Measurements from ENCODE around the gene DNMT3L.

The DNMT3L gene

DNA sequence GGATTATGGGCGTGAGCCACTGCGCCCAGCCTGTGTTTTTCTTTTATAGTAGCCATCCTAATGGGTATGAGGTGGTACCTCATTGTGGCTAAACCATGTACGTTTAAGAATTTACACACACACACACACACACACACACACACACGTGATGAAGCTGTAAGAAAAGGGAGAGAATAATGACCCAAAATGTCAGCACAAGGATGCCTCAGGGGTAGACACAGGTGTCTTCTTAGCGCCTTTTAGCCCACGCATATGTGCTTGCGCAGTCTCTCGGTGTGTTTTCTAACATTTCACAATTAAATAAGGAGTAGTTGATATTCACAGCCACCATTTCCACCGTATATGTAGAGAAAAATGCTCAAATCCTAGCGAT lies 37.4 kb upstream of the DNMT3L start:
- no peaks in the 10 kb centered on the region for H3K27me3 Mint-ChIP-seq (ENCODE audit: low read depth)
- H3K4me1 Mint-ChIP-seq (ENCODE audit: low read depth) = peaks cover 42% of the 10 kb centered on the region
- no peak for DNase-seq (ENCODE audit: low spot score)
- H3K27ac Mint-ChIP-seq = peak overlapping the region; percentile 92
- H3K4me3 Mint-ChIP-seq = peak overlapping the region; percentile 91
- peaks cover 9% of the 10 kb centered on the region for H3K36me3 Mint-ChIP-seq (ENCODE audit: low read depth)
- H3K9me3 Mint-ChIP-seq = no peaks in the 10 kb centered on the region

DNA sequence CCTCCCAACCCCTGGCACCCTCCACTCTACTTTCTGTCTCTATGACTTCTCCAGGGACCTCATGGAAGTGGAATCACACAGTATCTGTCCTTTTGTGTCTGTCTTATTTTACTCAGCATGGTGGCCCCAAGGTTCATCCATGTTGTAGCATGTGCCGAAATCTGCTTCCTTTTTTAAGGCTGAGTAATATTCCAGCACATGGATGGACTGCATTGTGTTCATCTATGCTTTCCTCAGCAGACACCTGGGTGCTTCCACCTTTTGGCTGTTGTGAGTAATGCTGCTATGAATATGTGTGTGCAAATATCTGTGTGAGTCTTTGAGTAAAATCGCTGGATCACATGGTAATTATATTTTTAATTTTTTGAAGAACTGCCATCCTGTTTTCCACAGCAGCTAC lies 36.6 kb upstream of the DNMT3L start:
- H3K4me1 Mint-ChIP-seq (ENCODE audit: low read depth) = peaks cover 37% of the 10 kb centered on the region
- DNase-seq (ENCODE audit: low spot score) = no peak
- H3K27me3 Mint-ChIP-seq (ENCODE audit: low read depth) = no peaks in the 10 kb centered on the region

DNA sequence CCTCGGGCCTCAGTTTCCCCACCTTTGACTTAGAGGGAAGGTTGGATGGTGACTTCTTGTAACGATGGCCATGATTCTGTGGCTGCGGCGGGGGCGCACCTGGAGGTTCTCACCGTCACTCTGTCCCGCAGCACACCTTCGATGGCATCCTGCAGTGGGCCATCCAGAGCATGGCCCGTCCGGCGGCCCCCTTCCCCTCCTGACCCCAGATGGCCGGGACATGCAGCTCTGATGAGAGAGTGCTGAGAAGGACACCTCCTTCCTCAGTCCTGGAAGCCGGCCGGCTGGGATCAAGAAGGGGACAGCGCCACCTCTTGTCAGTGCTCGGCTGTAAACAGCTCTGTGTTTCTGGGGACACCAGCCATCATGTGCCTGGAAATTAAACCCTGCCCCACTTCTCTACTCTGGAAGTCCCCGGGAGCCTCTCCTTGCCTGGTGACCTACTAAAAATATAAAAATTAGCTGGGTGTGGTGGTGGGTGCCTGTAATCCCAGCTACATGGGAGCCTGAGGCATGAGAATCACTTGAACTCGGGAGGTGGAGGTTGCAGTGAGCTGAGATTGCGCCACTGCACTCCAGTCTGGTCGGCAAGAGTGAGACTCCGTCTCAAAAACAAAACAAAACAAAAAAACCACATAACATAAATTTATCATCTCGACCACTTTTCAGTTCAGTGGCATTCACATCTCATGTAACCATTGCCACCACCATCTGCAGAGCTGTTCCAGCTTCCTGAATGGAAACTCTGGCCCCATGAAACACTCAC lies 36.0 kb upstream of the DNMT3L start:
- peak; percentile 68 for DNase-seq (ENCODE audit: low spot score)
- H3K27ac Mint-ChIP-seq = peak overlapping the region; percentile 68

More for the DNA sequence above, 36.6 kb upstream of the DNMT3L start:
- H3K36me3 Mint-ChIP-seq (ENCODE audit: low read depth) = peaks cover 6% of the 10 kb centered on the region
- peak overlapping the region; percentile 68 for H3K27ac Mint-ChIP-seq
- H3K4me3 Mint-ChIP-seq = peak overlapping the region; percentile 51
- no peaks in the 10 kb centered on the region for H3K9me3 Mint-ChIP-seq

DNA sequence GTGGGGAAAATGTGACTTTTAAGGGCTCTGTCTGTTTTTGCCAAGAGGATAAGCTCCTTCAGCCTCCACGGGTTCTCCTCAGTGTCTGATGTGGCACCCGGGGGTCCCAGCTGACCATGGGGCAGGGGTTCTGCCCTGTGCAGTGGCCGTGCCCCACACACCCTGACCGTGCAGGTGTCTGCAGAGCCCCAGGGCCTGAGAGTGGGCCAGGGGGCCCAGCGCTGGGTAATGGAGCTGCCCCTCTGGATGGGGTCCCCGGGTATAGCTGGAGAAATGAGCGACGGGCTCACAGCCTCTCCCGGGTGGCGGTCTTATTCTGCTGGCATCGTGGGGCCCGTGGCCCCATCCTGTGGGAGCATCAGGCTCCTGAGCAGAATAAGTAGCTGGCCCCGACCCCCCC lies 35.2 kb upstream of the DNMT3L start:
- H3K4me1 Mint-ChIP-seq (ENCODE audit: low read depth) = peaks cover 30% of the 10 kb centered on the region
- no peaks in the 10 kb centered on the region for H3K27me3 Mint-ChIP-seq (ENCODE audit: low read depth)
- peaks cover 6% of the 10 kb centered on the region for H3K36me3 Mint-ChIP-seq (ENCODE audit: low read depth)
- no peak overlapping the region for H3K4me3 Mint-ChIP-seq
- no peaks in the 10 kb centered on the region for H3K9me3 Mint-ChIP-seq
- no peak for DNase-seq (ENCODE audit: low spot score)
- H3K27ac Mint-ChIP-seq = no peak overlapping the region

More for the DNA sequence above, 36.0 kb upstream of the DNMT3L start:
- H3K36me3 Mint-ChIP-seq (ENCODE audit: low read depth) = peaks cover 6% of the 10 kb centered on the region
- H3K4me3 Mint-ChIP-seq = peak overlapping the region; percentile 51
- H3K27me3 Mint-ChIP-seq (ENCODE audit: low read depth) = no peaks in the 10 kb centered on the region
- peaks cover 36% of the 10 kb centered on the region for H3K4me1 Mint-ChIP-seq (ENCODE audit: low read depth)
- H3K9me3 Mint-ChIP-seq = no peaks in the 10 kb centered on the region

DNA sequence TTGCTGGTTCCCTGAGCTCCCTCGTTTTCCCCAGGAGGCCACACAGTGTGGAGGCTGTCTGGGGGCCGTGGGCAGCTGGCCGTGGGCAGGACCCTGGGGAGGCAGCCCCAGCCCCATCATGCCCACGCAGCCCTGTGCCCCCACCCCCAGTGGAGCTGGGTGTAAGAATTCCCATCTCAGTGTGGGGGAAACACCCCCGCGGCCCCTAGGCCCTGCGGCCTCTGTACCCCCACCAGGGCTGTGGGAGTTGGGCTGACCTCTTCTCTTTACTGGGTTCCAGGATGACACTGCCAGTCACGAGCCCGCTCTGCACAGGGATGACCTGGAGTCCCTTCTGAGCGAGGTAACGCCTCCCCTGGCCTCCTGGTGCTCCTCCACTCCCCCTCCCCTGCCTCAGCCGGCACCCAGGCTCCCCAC lies 34.4 kb upstream of the DNMT3L start:
- H3K4me3 Mint-ChIP-seq = no peak overlapping the region
- no peak for DNase-seq (ENCODE audit: low spot score)
- peaks cover 27% of the 10 kb centered on the region for H3K4me1 Mint-ChIP-seq (ENCODE audit: low read depth)
- no peaks in the 10 kb centered on the region for H3K9me3 Mint-ChIP-seq
- H3K27ac Mint-ChIP-seq = no peak overlapping the region
- H3K36me3 Mint-ChIP-seq (ENCODE audit: low read depth) = peaks cover 4% of the 10 kb centered on the region
- H3K27me3 Mint-ChIP-seq (ENCODE audit: low read depth) = no peaks in the 10 kb centered on the region

DNA sequence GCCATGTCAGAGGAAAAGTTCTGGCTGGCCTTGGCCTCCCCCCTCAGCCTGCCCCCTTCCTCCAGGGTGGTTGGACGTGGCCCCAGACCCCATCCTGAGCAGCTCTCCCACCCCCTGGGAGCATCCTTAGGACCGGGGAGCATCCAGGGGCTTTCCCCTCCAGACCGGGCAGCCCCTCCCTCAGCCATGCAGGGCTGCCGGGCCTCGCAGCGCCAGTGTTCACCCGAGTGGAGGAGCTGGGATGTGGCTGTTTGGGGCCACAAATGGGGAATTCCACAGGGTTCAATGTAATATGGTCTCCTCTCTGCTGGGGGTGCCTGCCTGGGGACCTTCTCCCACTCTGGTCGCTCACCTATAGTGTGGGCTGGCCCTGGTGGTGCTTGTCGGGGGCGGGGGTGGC lies 33.9 kb upstream of the DNMT3L start:
- Mint-ChIP-seq H3K27ac (peak overlapping the region; percentile 36), H3K9me3 (no peaks in the 10 kb centered on the region), H3K4me1 (ENCODE audit: low read depth) (peaks cover 28% of the 10 kb centered on the region), H3K27me3 (ENCODE audit: low read depth) (no peaks in the 10 kb centered on the region), H3K36me3 (ENCODE audit: low read depth) (peaks cover 2% of the 10 kb centered on the region), H3K4me3 (no peak overlapping the region)
- no peak for DNase-seq (ENCODE audit: low spot score)

DNA sequence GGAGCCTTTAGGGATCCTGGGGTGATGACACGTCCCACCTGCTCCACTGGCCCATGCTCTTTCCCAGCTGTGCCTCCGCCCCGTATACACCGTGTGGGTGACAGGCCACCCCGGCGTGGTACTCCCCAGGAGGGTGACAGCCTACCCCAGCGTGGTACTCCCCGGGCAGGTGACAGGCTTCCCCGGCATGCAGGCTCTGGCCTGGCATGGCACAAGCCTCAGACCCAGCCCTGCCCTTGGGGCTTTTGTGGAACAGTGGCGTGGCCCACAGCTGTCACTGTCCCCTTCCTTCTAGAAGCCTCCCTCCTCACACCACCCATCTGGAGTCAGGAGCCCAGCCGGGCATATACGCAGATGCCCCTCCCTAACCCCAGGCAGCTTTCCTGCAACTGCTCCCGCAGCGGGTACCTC lies 33.5 kb upstream of the DNMT3L start:
- peaks cover 29% of the 10 kb centered on the region for H3K4me1 Mint-ChIP-seq (ENCODE audit: low read depth)
- DNase-seq (ENCODE audit: low spot score) = no peak
- peak overlapping the region; percentile 36 for H3K27ac Mint-ChIP-seq
- H3K27me3 Mint-ChIP-seq (ENCODE audit: low read depth) = no peaks in the 10 kb centered on the region
- peaks cover 2% of the 10 kb centered on the region for H3K36me3 Mint-ChIP-seq (ENCODE audit: low read depth)
- no peaks in the 10 kb centered on the region for H3K9me3 Mint-ChIP-seq
- peak overlapping the region; percentile 32 for H3K4me3 Mint-ChIP-seq

DNA sequence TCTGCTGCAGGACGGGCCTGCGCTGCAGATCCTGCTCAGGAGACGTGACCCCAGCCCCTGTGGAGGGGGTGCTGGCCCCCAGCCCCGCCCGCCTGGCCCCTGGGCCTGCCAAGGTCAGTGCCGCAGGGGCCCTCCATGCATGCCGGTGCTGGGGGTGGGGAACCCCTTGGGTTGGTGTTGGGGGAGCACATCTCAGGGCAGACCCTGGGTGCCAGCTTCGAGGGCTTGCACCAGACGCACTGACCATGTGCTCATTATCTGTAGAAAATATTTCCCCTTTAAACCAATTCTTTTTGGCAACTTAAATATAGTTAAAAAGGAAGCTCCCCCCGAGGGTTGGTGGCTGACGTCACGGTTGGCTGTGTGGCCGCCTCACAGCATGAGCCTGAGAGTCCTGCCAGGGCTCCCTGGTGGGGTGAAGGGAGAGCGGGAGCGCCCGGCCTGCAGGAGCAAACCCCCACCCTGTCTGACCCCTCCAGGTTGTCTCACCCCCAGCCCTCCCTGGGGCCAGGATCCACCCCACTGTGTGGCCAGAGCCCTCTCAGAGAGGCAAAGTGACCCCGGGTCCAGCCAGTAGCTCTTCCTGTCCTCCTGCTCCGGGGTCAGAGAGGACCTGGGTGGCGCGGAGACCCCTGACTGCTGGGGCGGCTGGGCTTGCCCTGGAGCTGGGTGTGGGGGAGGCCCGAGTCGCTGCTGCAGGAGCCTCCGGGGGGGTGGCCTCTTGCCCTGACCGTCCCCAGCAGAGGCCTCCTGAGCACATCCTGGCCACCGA lies 32.9 kb upstream of the DNMT3L start:
- Mint-ChIP-seq H3K4me1 (ENCODE audit: low read depth) (peaks cover 29% of the 10 kb centered on the region), H3K27me3 (ENCODE audit: low read depth) (no peaks in the 10 kb centered on the region), H3K4me3 (no peak overlapping the region), H3K9me3 (no peaks in the 10 kb centered on the region), H3K36me3 (ENCODE audit: low read depth) (peaks cover 2% of the 10 kb centered on the region), H3K27ac (no peak overlapping the region)
- no peak for DNase-seq (ENCODE audit: low spot score)

DNA sequence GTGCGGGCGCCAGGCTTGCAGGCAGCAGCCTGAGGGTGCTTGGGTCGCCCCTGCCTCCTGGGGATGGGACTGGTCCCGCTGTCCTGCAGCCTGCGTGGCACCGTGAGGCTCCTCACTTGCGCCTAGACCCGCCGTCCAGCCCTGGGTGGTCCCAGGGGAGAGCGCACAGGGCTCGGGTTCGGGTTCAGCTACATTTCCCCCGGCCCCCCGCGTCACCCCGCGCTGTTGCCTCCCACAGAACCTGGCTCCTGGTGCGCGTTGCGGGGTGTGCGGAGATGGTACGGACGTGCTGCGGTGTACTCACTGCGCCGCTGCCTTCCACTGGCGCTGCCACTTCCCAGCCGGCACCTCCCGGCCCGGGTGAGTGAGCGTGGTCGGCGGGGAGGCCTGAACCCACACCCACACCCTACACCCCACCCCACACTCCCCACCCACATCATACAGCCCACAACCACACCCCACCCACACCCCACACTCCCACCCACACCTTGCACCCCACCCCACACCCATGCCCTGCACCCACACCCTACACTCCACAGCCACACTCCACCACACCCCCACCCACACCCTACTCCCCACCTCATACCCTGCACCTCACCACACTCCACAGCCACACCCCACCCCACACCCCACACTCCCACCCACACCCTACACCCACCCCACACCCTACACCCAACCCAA lies 32.0 kb upstream of the DNMT3L start:
- Mint-ChIP-seq H3K27me3 (ENCODE audit: low read depth) (no peaks in the 10 kb centered on the region), H3K27ac (no peak overlapping the region), H3K4me3 (peak overlapping the region; percentile 60), H3K9me3 (no peaks in the 10 kb centered on the region), H3K36me3 (ENCODE audit: low read depth) (peaks cover 2% of the 10 kb centered on the region), H3K4me1 (ENCODE audit: low read depth) (peaks cover 23% of the 10 kb centered on the region)
- no peak for DNase-seq (ENCODE audit: low spot score)

DNA sequence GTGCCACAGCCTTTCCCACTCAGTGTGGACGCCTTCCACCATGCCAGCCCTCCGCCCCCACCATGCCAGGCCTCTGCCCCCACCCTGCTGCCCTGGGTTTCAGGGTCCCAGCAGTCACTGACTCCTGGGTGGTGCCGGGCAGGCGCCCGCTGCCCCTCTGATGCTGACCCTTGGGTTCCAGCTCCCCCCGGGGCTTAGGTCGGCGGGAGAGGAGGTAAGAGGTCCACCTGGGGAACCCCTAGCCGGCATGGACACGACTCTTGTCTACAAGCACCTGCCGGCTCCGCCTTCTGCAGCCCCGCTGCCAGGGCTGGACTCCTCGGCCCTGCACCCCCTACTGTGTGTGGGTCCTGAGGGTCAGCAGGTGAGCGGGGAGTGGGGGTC lies 31.1 kb upstream of the DNMT3L start:
- DNase-seq (ENCODE audit: low spot score) = no peak
- Mint-ChIP-seq H3K27ac (no peak overlapping the region), H3K9me3 (no peaks in the 10 kb centered on the region), H3K27me3 (ENCODE audit: low read depth) (no peaks in the 10 kb centered on the region), H3K4me3 (no peak overlapping the region), H3K36me3 (ENCODE audit: low read depth) (no peaks in the 10 kb centered on the region), H3K4me1 (ENCODE audit: low read depth) (peaks cover 15% of the 10 kb centered on the region)

DNA sequence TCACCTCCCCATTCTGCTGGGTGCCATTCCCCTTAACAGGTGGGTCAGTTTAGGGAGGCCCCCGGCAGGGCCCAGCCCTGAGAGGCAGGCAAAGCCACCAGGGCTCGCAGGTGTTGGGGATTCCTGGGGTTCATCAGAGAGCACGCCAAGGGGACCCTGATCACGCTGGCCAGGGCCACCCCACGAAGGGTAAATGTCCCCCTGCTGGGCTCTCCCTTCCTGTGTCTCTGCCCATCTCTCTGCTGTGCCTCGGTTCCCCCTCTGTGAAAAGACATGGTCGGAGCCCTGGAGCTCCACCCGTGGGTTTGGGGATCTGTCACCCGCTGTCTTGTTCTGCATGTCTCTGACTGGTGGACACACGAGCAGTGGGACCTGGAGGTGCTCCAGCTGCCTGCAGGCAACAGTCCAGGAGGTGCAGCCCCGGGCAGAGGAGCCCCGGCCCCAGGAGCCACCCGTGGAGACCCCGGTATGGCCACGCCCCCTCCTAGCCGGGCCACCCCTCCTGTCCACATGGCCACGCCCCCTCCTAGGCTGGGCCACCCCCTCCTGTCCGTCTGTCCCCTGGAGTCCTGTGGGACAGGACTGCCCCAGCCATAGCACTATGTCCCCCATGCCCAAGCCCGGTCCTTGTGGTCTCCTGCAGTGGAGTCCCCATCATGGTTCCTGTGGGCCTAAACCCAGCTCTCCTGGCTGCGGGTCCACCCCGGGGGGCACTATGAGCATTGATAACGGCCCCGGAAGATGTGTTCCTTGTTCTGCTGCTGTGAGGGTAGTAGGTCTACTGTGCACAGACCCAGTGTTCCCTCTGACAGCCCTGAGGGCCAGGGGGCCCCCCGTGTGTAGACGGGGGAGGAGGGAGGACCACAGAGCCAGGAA lies 30.5 kb upstream of the DNMT3L start:
- DNase-seq (ENCODE audit: low spot score) = no peak
- peak overlapping the region; percentile 73 for H3K4me3 Mint-ChIP-seq
- no peaks in the 10 kb centered on the region for H3K36me3 Mint-ChIP-seq (ENCODE audit: low read depth)
- H3K4me1 Mint-ChIP-seq (ENCODE audit: low read depth) = peaks cover 11% of the 10 kb centered on the region
- H3K27ac Mint-ChIP-seq = no peak overlapping the region
- no peaks in the 10 kb centered on the region for H3K9me3 Mint-ChIP-seq
- H3K27me3 Mint-ChIP-seq (ENCODE audit: low read depth) = no peaks in the 10 kb centered on the region

DNA sequence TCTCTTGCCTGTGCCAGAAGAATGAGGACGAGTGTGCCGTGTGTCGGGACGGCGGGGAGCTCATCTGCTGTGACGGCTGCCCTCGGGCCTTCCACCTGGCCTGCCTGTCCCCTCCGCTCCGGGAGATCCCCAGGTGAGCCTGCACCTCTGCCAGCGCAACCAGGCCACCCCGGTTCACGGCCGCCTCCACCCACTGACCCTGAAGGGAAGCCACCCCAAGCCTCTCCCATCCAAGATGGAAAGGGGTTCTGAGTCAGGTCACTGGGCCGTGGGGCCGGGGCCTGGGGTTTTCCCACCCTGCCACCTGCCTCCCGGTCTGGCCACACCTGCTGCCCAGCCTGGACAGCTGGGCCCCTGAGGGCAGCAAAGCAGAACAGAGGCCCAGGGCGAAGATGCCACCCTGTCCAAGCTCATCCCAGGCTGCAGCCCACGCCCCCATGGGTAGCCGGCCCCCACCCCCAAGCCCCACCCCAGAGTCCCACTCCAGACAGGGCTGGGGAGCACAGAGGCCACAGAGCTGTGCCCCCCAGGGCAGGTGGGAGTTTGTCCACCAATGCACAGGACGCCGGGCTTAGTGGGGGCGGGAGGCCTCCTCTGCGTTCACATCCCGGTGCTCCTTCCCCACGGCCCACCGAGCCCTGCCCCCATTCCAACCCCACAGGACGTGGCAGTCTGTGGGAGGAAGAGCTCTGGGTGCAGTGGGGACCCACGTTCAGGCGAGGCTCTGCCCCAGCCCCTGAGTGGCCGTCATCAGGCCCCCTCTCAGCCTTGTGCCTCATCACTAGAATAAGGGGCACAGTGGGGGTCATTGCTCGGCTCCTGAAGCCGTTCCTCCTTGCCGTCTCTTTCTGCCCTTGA lies 29.6 kb upstream of the DNMT3L start:
- Mint-ChIP-seq H3K36me3 (ENCODE audit: low read depth) (no peaks in the 10 kb centered on the region), H3K27ac (no peak overlapping the region), H3K27me3 (ENCODE audit: low read depth) (no peaks in the 10 kb centered on the region), H3K4me1 (ENCODE audit: low read depth) (peaks cover 10% of the 10 kb centered on the region), H3K4me3 (peak overlapping the region; percentile 32), H3K9me3 (no peaks in the 10 kb centered on the region)
- DNase-seq (ENCODE audit: low spot score) = no peak

Measured in T-helper 2 cell treated with Interferon-gamma antibody and Interleukin-4, amounts not matched to agents 5 μg/mL and 100 μg/mL, for 36 hours (primary cell).